CD14-positive monocyte (primary cell): Measurements from ENCODE around the gene LDLRAD4. TPM values are rescaled to one million over a fixed set of nuclear protein-coding genes. Genes with fewer than 3 reads are reported as not detected.

Source experiments
- DNase-seq, 3 donors: peaks; one replicate each; pipeline ENCODE4 v3.0.0-alpha.2; 2011 to 2022
- H2AFZ ChIP-seq: 2 replicates; pipeline ENCODE4 v1.6.0; 2012; ENCODE audit warnings: mild to moderate bottlenecking, low read depth, low read length, inconsistent platforms; ENCODE audit not compliant: insufficient read depth, poor library complexity, severe bottlenecking
- H3K27ac ChIP-seq, 2 donors: 1 replicate in 1 of 2; 2 replicates in 1 of 2; pipeline ENCODE4 v1.5.1; 2012 to 2013; ENCODE audit warnings: low read length in 2 of 2, control low read depth in 1 of 2, inconsistent platforms in 1 of 2, low read depth in 1 of 2, mild to moderate bottlenecking in 1 of 2
- H3K27me3 ChIP-seq, 2 donors: one replicate each; pipeline versions ENCODE4 v1.6.0 to v1.6.1; 2011 to 2013; ENCODE audit warnings: low read length in 2 of 2; ENCODE audit not compliant: control insufficient read depth in 2 of 2, insufficient read depth in 2 of 2
- H3K36me3 ChIP-seq, 2 donors: replicated peaks in 1 of 2; 1 replicate in 1 of 2; 2 replicates in 1 of 2; pipeline versions ENCODE4 v1.5.1 to v1.6.1; 2012 to 2013; ENCODE audit warnings: low read length in 2 of 2, control low read depth in 1 of 2, inconsistent platforms in 1 of 2, mild to moderate bottlenecking in 1 of 2; ENCODE audit not compliant: insufficient read depth in 2 of 2, control insufficient read depth in 1 of 2
- H3K4me1 ChIP-seq, 2 donors: 1 replicate in 1 of 2; 2 replicates in 1 of 2; pipeline versions ENCODE4 v1.5.1 to v1.6.1; 2012 to 2013; ENCODE audit warnings: low read length in 2 of 2, control low read depth in 1 of 2, inconsistent platforms in 1 of 2, mild to moderate bottlenecking in 1 of 2, moderate library complexity in 1 of 2; ENCODE audit not compliant: insufficient read depth in 2 of 2, control insufficient read depth in 1 of 2
- H3K4me2 ChIP-seq: replicated peaks from 2 replicates; pipeline ENCODE3; 2012; ENCODE audit warnings: low read length, moderate library complexity, mild to moderate bottlenecking; ENCODE audit not compliant: poor library complexity, severe bottlenecking; ENCODE audit errors: extremely low read depth
- H3K4me3 ChIP-seq, 3 experiments: fragments of 200-600 bp in 1 of 3; sonication (generic) in 1 of 3; replicated peaks in 1 of 3; 1 replicate in 2 of 3; 2 replicates in 1 of 3; pipeline ENCODE4 v1.5.1; 2011 to 2013; ENCODE audit warnings: low read length in 3 of 3, mild to moderate bottlenecking in 3 of 3, control low read depth in 2 of 3, low read depth in 2 of 3, inconsistent platforms in 1 of 3, moderate library complexity in 1 of 3
- H3K79me2 ChIP-seq: 2 replicates; pipeline ENCODE4 v1.6.0; 2012; ENCODE audit warnings: mild to moderate bottlenecking, control low read depth, inconsistent platforms, low read length, moderate library complexity; ENCODE audit not compliant: insufficient read depth
- H3K9ac ChIP-seq: 2 replicates; pipeline ENCODE4 v1.6.0; 2017; ENCODE audit warnings: low read length, mild to moderate bottlenecking; ENCODE audit not compliant: insufficient read depth, poor library complexity, severe bottlenecking
- H3K9me3 ChIP-seq, 2 donors: replicated peaks in 1 of 2; 1 replicate in 1 of 2; 2 replicates in 1 of 2; pipeline versions ENCODE4 v1.5.1 to v1.6.1; 2012 to 2013; ENCODE audit warnings: low read length in 2 of 2, control low read depth in 1 of 2; ENCODE audit not compliant: control insufficient read depth in 1 of 2, insufficient read depth in 1 of 2
- H4K20me1 ChIP-seq: 2 replicates; pipeline ENCODE4 v1.6.0; 2012; ENCODE audit warnings: mild to moderate bottlenecking, low read length, control low read depth, moderate library complexity; ENCODE audit not compliant: insufficient read depth
- H3K27ac Mint-ChIP-seq, 7 donors: one replicate each; pipeline ENCODE4 v1.8.0; 2020; ENCODE audit warnings: mild to moderate bottlenecking in 7 of 7, mixed read lengths in 7 of 7, moderate library complexity in 6 of 7, inconsistent platforms in 2 of 7
- H3K27me3 Mint-ChIP-seq, 3 donors: one replicate each; pipeline ENCODE4 v1.8.0; 2021 to 2022; ENCODE audit warnings: low read depth in 3 of 3, mild to moderate bottlenecking in 3 of 3, mixed read lengths in 3 of 3, moderate library complexity in 3 of 3, inconsistent platforms in 1 of 3
- H3K36me3 Mint-ChIP-seq, 2 donors: one replicate each; pipeline ENCODE4 v1.8.0; 2020; ENCODE audit warnings: mixed read lengths in 2 of 2, inconsistent platforms in 1 of 2, mild to moderate bottlenecking in 1 of 2
- H3K4me1 Mint-ChIP-seq: one replicate; pipeline ENCODE4 v1.8.0; 2020; ENCODE audit warnings: mild to moderate bottlenecking, mixed read lengths
- H3K4me3 Mint-ChIP-seq, 2 donors: one replicate each; pipeline ENCODE4 v1.8.0; 2020; ENCODE audit warnings: mild to moderate bottlenecking in 2 of 2, mixed read lengths in 2 of 2, moderate library complexity in 1 of 2
- H3K9me3 Mint-ChIP-seq, 7 donors: one replicate each; pipeline ENCODE4 v1.8.0; 2020 to 2022; ENCODE audit warnings: mixed read lengths in 7 of 7, mild to moderate bottlenecking in 6 of 7, moderate library complexity in 6 of 7, inconsistent platforms in 2 of 7
- WGBS: methylation state at CpG from one replicate; pipeline ENCODE4 v1.1.5; 2013; ENCODE audit warnings: missing lambda C conversion rate; ENCODE audit not compliant: insufficient coverage; 5-methylcytosine and 5-hydroxymethylcytosine counted together
- intact Hi-C, 2 donors: fragments of 100-400 bp; cut with micrococcal nuclease; formaldehyde crosslinking; loops; one replicate each; pipeline versions ENCODE4 v1.15.0 to v1.15.1; 2023
- polyA plus RNA-seq, 3 donors: library from polyadenylated mRNA; depleted of rRNA in 1 of 3; unstranded in 2 of 3; stranded (reverse) in 1 of 3; fragments of 300-500 nt in 2 of 3; fragments of >200 nt in 1 of 3; fragmentation: Illumina TruSeq in 2 of 3; gene quantifications; 1 replicate in 2 of 3; 2 replicates in 1 of 3; pipeline ENCODE4 v1.2.3, GENCODE V29; 2012 to 2021
- TF ChIP-seq, protein P1 (sequence below): fragments of 200-600 bp; IDR thresholded peaks from one replicate; pipeline ENCODE4 v1.8.0; 2022; ENCODE audit warnings: antibody characterized with exemption, mild to moderate bottlenecking

LDLRAD4 gene
- polyA plus RNA-seq, 3 donors: 13.5 to 15.4 (median 13.8) TPM

DNA sequence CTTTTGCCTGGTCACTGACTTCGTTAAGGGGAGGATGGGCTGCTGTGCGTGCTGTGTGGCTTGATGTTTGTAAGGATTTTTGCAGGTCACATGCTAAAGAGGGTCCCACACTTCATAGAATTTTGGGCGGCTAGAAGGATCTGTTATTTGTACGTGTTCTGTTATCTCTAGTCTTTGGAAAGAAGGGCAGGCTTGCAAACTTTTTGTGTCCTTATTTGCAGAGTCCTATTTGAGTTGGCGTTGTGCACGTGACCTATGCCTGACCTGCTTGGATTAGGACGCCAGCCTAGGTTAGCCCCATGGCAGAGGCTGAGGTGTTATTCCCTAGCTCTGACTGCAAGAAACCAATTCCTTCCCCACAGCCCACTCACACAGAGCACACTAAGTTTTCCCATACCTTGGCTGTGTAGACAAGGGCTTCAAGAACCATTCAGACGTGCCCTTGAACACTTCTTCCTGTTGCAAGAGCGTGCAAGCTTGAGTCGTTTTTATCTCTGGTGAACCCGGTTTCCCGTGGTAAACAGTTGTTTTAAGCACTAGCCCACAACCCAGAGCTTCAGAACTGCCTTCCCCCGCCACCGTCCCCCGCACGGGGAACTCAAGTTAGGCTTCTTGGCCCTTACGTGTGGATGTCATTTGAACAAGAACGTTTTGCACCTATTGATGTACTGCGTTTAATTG lies 94.6 kb downstream of the LDLRAD4 start:
- Mint-ChIP-seq H3K9me3 (peaks cover 20 to 29% (median 26%) of the 10 kb centered on the region in 7 donors), H3K27ac (no peak overlapping the region), H3K4me1 (no peaks in the 10 kb centered on the region), H3K36me3 (peaks cover 3 to 6% of the 10 kb centered on the region in 2 donors), H3K27me3 (peaks cover 0 to 2% (median 0%) of the 10 kb centered on the region in 3 donors), H3K4me3 (no peak overlapping the region)
- Histone ChIP-seq H3K4me3 (no peak overlapping the region), H3K27me3 (no peaks in the 10 kb centered on the region), H3K27ac (no peak overlapping the region), H3K9ac (no peak overlapping the region), H3K4me1 (no peaks in the 10 kb centered on the region), H4K20me1 (peaks cover 6% of the 10 kb centered on the region), H3K9me3 (peaks cover 24 to 32% of the 10 kb centered on the region in 2 donors), H3K4me2 (no peak overlapping the region), H3K36me3 (peaks cover 0 to 7% of the 10 kb centered on the region in 2 donors), H3K79me2 (no peaks in the 10 kb centered on the region), H2AFZ (no peak overlapping the region)
- intact Hi-C loops: no loop called here
- WGBS: 35% methylated on average over 15 of the region's 19 CpGs
- TF ChIP-seq, protein P1, sequence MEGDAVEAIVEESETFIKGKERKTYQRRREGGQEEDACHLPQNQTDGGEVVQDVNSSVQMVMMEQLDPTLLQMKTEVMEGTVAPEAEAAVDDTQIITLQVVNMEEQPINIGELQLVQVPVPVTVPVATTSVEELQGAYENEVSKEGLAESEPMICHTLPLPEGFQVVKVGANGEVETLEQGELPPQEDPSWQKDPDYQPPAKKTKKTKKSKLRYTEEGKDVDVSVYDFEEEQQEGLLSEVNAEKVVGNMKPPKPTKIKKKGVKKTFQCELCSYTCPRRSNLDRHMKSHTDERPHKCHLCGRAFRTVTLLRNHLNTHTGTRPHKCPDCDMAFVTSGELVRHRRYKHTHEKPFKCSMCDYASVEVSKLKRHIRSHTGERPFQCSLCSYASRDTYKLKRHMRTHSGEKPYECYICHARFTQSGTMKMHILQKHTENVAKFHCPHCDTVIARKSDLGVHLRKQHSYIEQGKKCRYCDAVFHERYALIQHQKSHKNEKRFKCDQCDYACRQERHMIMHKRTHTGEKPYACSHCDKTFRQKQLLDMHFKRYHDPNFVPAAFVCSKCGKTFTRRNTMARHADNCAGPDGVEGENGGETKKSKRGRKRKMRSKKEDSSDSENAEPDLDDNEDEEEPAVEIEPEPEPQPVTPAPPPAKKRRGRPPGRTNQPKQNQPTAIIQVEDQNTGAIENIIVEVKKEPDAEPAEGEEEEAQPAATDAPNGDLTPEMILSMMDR: no peak
- no peak for DNase-seq

DNA sequence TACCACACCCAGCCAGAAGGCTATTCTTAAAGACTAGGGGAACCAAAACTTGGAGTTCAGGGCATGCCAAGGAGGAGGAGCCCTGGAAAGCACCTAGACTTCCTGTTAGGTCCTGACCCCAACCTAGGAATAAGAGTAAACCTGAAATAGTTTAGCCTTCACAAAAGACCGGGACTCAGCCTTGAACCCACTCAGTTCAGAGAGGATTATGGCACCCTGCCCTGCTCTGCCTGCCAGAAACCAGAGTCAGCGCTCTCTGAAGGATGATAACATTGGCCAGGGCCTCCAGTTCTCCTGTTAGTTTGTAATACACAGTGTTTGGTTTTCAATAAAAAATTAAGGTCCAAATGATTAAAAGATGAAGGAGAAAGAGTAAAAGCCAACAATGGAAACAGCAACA lies 96.4 kb downstream of the LDLRAD4 start:
- TF ChIP-seq, protein P1: no peak

More for the DNA sequence above, 96.4 kb downstream of the LDLRAD4 start:
- Histone ChIP-seq H3K9me3 (peaks cover 24 to 32% of the 10 kb centered on the region in 2 donors), H3K79me2 (no peaks in the 10 kb centered on the region), H3K27ac (no peak overlapping the region), H3K27me3 (no peaks in the 10 kb centered on the region), H4K20me1 (peaks cover 6% of the 10 kb centered on the region), H3K9ac (no peak overlapping the region), H3K4me1 (no peaks in the 10 kb centered on the region), H3K4me3 (no peak overlapping the region), H3K4me2 (no peak overlapping the region), H2AFZ (no peak overlapping the region), H3K36me3 (peaks cover 0 to 7% of the 10 kb centered on the region in 2 donors)
- peaks cover 0 to 2% (median 0%) of the 10 kb centered on the region in 3 donors for H3K27me3 Mint-ChIP-seq
- peaks cover 3 to 6% of the 10 kb centered on the region in 2 donors for H3K36me3 Mint-ChIP-seq
- no peak overlapping the region for H3K4me3 Mint-ChIP-seq
- 100% methylated on average over 2 of the region's 2 CpGs for WGBS
- intact Hi-C loops: no loop called here
- peaks cover 4% of the 10 kb centered on the region for H3K4me1 Mint-ChIP-seq
- peaks cover 20 to 29% (median 26%) of the 10 kb centered on the region in 7 donors for H3K9me3 Mint-ChIP-seq
- H3K27ac Mint-ChIP-seq: no peak overlapping the region
- no peak for DNase-seq
